WTC11 (cell line): Measurements from ENCODE around the gene CPNE8.

Source experiments
- TCF7 ChIP-seq: sonication (generic); formaldehyde crosslinking; IDR thresholded peaks from 2 replicates; pipeline ENCODE4 v1.8.0; 2022; ENCODE audit warnings: mild to moderate bottlenecking, low read depth, missing genetic modification reagents, moderate library complexity
- TP53 ChIP-seq: sonication (generic); formaldehyde crosslinking; IDR thresholded peaks from 2 replicates; pipeline ENCODE4 v1.8.1; 2023; ENCODE audit warnings: mild to moderate bottlenecking, missing genetic modification reagents

GRCh38 chr12:38954238-38954873 is 49.0 kb upstream of the CPNE8 start:
- TF ChIP-seq TCF7 (CRISPR knock-in tag): no peak
- no peak for TF ChIP-seq TP53
